Endothelial cell of umbilical vein (primary cell): ENCODE results near the gene CKS1B. TPM values are rescaled to one million over a fixed set of nuclear protein-coding genes. Genes with fewer than 3 reads are reported as not detected.

Source experiments
- BruUV-seq: library from RNA; stranded (reverse); fragments of 400-500 nt; replicated peaks from 2 replicates; lab custom pipeline; 2021; lab: Mats Ljungman, UMichigan
- CTCF ChIA-PET: fragments of 300-600, 350-600 bp; sonication (Branson Sonifier 250); formaldehyde crosslinking; loops from one replicate; lab custom pipeline; 2021; ENCODE audit warnings: antibody characterized with exemption, inconsistent platforms; lab: Charles Lee
- POLR2A ChIA-PET: fragments of 300-600, 350-600 bp; sonication (Branson Sonifier 250); formaldehyde crosslinking; loops from one replicate; lab custom pipeline; 2021; ENCODE audit warnings: antibody characterized with exemption, inconsistent platforms; lab: Charles Lee
- DNase-seq: peaks from one replicate; pipeline ENCODE4 v3.0.0-alpha.2; 2011; ENCODE audit warnings: low read depth, low spot score
- FAIRE-seq: peaks from 2 replicates; lab custom pipeline; 2011; peaks lifted over from hg19 to GRCh38; lab: Jason Lieb, UNC
- H2AFZ ChIP-seq: 2 replicates; pipeline ENCODE4 v1.6.0; 2012; ENCODE audit warnings: low read depth, low read length, control low read depth, inconsistent platforms
- H3K27ac ChIP-seq: 2 replicates; pipeline ENCODE4 v1.5.1; 2011; ENCODE audit warnings: low read depth, mild to moderate bottlenecking, control low read depth, low read length, moderate library complexity; ENCODE audit not compliant: insufficient read depth
- H3K27me3 ChIP-seq, 2 experiments: 2 replicates each; pipeline versions ENCODE4 v1.6.0 to v1.6.1; 2011; ENCODE audit warnings: low read length in 2 of 2, mixed read lengths in 1 of 2; ENCODE audit not compliant: control insufficient read depth in 2 of 2, insufficient read depth in 2 of 2
- H3K36me3 ChIP-seq, 2 experiments: 2 replicates in 1 of 2; 3 replicates in 1 of 2; pipeline ENCODE4 v1.5.1; 2011; ENCODE audit warnings: low read length in 2 of 2, mild to moderate bottlenecking in 1 of 2, moderate library complexity in 1 of 2; ENCODE audit not compliant: control insufficient read depth in 2 of 2, insufficient read depth in 2 of 2; ENCODE audit errors: extremely low read depth in 1 of 2
- H3K4me1 ChIP-seq: 3 replicates; pipeline ENCODE4 v1.5.1; 2011; ENCODE audit warnings: mild to moderate bottlenecking, low read length; ENCODE audit not compliant: control insufficient read depth, insufficient read depth; ENCODE audit errors: extremely low read depth
- H3K4me2 ChIP-seq: 2 replicates; pipeline ENCODE4 v1.6.1; 2011; ENCODE audit warnings: low read length, control low read depth, mixed read lengths; ENCODE audit not compliant: insufficient read depth
- H3K4me3 ChIP-seq, 3 experiments: fragments of 200-600 bp in 1 of 3; sonication (generic), shearing (Covaris generic) in 1 of 3; replicated peaks in 1 of 3; 2 replicates each; pipeline ENCODE4 v1.5.1; 2011 to 2016; ENCODE audit warnings: control low read depth in 3 of 3, low read length in 3 of 3, mild to moderate bottlenecking in 2 of 3, inconsistent platforms in 1 of 3, low read depth in 1 of 3, moderate library complexity in 1 of 3; ENCODE audit not compliant: insufficient read depth in 1 of 3
- H3K79me2 ChIP-seq: 2 replicates; pipeline ENCODE4 v1.6.0; 2012; ENCODE audit warnings: low read length, inconsistent platforms; ENCODE audit not compliant: control insufficient read depth, insufficient read depth
- H3K9ac ChIP-seq: replicated peaks from 2 replicates; pipeline ENCODE3; 2011; ENCODE audit warnings: low read length, control low read depth; ENCODE audit not compliant: insufficient read depth; ENCODE audit errors: extremely low read depth
- H3K9me1 ChIP-seq: replicated peaks from 3 replicates; pipeline ENCODE4 v1.6.0; 2011; ENCODE audit warnings: mild to moderate bottlenecking, low read length; ENCODE audit not compliant: control insufficient read depth, insufficient read depth; ENCODE audit errors: extremely low read depth
- H3K9me3 ChIP-seq: replicated peaks from 2 replicates; pipeline ENCODE4 v1.5.1; 2012; ENCODE audit warnings: low read length, inconsistent platforms; ENCODE audit not compliant: control insufficient read depth, insufficient read depth
- H4K20me1 ChIP-seq: replicated peaks from 2 replicates; pipeline ENCODE3; 2011; ENCODE audit warnings: mild to moderate bottlenecking, low read length; ENCODE audit not compliant: control insufficient read depth, insufficient read depth; ENCODE audit errors: extremely low read depth
- JUN ChIP-seq: IDR thresholded peaks from 2 replicates; pipeline ENCODE4 v1.6.1; 2011; ENCODE audit warnings: borderline replicate concordance, low read depth; ENCODE audit not compliant: insufficient read length, insufficient read depth
- MYC ChIP-seq: IDR thresholded peaks from one replicate; pipeline ENCODE4 v1.6.1; 2011; ENCODE audit warnings: mild to moderate bottlenecking, low read depth, low read length
- POLR2A ChIP-seq: IDR thresholded peaks from 2 replicates; pipeline ENCODE4 v1.6.1; 2012; ENCODE audit warnings: low read depth, mild to moderate bottlenecking, control low read depth, low read length
- POLR2AphosphoS5 ChIP-seq: IDR thresholded peaks from 2 replicates; pipeline ENCODE4 v1.6.1; 2012; ENCODE audit warnings: low read depth, mild to moderate bottlenecking, control low read depth, low read length, moderate library complexity; ENCODE audit not compliant: insufficient read depth
- dilution Hi-C: fragments of 300-500 bp; cut with MboI; formaldehyde crosslinking; loops from one replicate; pipeline ENCODE4 v1.15.0; 2019; ENCODE audit warnings: low sequenced_read_pairs; ENCODE audit not compliant: extremely low pct_ligation_motif_present
- intact Hi-C: fragments of 100-400 bp; cut with micrococcal nuclease; formaldehyde crosslinking; loops from one replicate; pipeline ENCODE4 v1.10.0; 2022
- polyA plus RNA-seq, 4 experiments: library from polyadenylated mRNA; depleted of rRNA in 3 of 4; stranded (reverse) in 3 of 4; unstranded in 1 of 4; fragments of >200 nt; gene quantifications; 2 replicates each; pipeline versions ENCODE4 v1.2.1 to v1.2.3, GENCODE V29; 2011 to 2012; ENCODE audit warnings: missing spikeins in 1 of 4
- total RNA-seq: library from RNA; stranded (reverse); gene quantifications from 2 replicates; pipeline ENCODE4 v1.2.3, GENCODE V29; 2021
- TF ChIP-seq, protein P1 (sequence below): IDR thresholded peaks from 2 replicates; pipeline ENCODE4 v1.6.1; 2011; ENCODE audit not compliant: insufficient read depth, insufficient read length
- TF ChIP-seq, protein P2 (sequence below), 2 donors: IDR thresholded peaks; 1 replicate in 1 of 2; 2 replicates in 1 of 2; pipeline ENCODE4 v1.5.1; 2011; ENCODE audit warnings: low read length in 2 of 2, mild to moderate bottlenecking in 2 of 2, moderate library complexity in 2 of 2, control low read depth in 1 of 2, inconsistent platforms in 1 of 2, low read depth in 1 of 2; ENCODE audit not compliant: insufficient read depth in 1 of 2; ENCODE audit errors: extremely low read depth in 1 of 2

CKS1B gene
- total and polyA plus RNA-seq, 2 donors (not counting 3 experiments of a cell fraction or from before 2014, with no cell fraction given), result 126 to 280 TPM

DNA sequence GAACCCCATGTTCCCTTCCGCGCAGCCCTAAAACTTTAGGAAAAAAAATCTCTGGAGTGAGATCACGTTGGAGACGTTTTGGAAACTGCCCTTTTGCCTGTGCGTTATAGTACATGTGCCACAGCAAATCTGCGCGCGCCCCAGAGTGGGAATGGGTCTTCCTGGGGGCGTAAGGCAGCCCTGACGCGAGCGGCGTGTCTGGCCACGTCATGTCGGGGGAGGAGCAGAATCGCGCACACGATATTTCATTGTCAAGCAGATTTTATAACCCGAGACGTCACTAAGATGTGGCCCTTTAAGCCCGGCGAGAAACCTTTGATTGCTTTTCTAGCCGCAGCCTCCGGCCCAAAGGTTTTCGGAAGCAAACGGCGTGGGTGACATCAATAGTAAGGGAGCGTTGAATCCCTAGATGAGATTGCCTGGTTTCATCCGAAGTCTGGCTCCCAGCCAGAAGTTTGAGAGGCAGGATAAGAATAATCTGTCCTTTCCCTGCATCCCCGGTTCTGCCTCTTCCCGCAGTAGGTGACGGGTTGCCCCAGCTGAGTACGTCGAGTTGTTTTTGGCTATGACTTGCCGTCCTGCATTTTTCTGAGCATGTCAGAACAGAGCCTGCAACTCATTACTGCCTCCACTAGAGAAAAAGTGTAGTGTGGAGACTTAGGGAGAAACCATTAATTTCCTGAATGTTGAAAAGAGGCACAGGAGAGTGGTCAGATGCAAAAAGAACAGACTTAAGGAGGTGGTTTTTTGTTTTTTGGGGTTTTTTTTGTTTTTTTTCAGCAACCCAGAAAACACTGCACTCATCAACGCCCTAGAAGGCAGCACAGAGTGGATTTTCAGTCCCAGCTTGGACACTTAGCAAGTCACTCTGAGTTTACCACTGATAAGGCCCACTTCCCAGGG is 37.1 kb upstream of the CKS1B start:
- H3K9me1 ChIP-seq, result no peaks in the 10 kb centered on the region
- H4K20me1 ChIP-seq, result no peaks in the 10 kb centered on the region
- H3K9me3 ChIP-seq, result no peaks in the 10 kb centered on the region
- DNase-seq, result peak; percentile 96
- H3K27ac ChIP-seq, result peak overlapping the region; percentile 92
- H3K4me2 ChIP-seq, result peak overlapping the region; percentile 74
- CTCF ChIA-PET, result interaction anchor here (0.6 to 2.6 kb wide), 24 partner anchors 8 to 378 kb away, joined by 3 to 18 read pairs (median 4); partner anchors contain the start of genes FLAD1, LENEP, PBXIP1 and PYGO2
- H2AFZ ChIP-seq, result peak overlapping the region; percentile 76
- no peak for FAIRE-seq
- dilution Hi-C loops (no loop called here), intact Hi-C loops (loop anchor here (1.0 to 2.0 kb wide), 5 partner anchors 17 to 379 kb away; partner anchors contain the start of genes CKS1B, EFNA4, UBE2Q1 and ZBTB7B)
- H3K79me2 ChIP-seq, result no peaks in the 10 kb centered on the region
- peak overlapping the region; percentile 26 to 79 (median 55) for H3K4me3 ChIP-seq
- peak; percentile 86 for TF ChIP-seq POLR2A
- TF ChIP-seq MYC, result peak; percentile 39
- peak; percentile 11 for TF ChIP-seq JUN
- TF ChIP-seq, protein P1, sequence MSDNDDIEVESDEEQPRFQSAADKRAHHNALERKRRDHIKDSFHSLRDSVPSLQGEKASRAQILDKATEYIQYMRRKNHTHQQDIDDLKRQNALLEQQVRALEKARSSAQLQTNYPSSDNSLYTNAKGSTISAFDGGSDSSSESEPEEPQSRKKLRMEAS, result no peak
- TF ChIP-seq POLR2AphosphoS5, result no peak
- TF ChIP-seq, protein P2, sequence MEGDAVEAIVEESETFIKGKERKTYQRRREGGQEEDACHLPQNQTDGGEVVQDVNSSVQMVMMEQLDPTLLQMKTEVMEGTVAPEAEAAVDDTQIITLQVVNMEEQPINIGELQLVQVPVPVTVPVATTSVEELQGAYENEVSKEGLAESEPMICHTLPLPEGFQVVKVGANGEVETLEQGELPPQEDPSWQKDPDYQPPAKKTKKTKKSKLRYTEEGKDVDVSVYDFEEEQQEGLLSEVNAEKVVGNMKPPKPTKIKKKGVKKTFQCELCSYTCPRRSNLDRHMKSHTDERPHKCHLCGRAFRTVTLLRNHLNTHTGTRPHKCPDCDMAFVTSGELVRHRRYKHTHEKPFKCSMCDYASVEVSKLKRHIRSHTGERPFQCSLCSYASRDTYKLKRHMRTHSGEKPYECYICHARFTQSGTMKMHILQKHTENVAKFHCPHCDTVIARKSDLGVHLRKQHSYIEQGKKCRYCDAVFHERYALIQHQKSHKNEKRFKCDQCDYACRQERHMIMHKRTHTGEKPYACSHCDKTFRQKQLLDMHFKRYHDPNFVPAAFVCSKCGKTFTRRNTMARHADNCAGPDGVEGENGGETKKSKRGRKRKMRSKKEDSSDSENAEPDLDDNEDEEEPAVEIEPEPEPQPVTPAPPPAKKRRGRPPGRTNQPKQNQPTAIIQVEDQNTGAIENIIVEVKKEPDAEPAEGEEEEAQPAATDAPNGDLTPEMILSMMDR (IDR thresholded peaks at IDR 0.05; ENCODE audit: extremely low read depth in 1 of 2, insufficient read depth in 1 of 2, low read depth in 1 of 2, low read length in 2 of 2), result peak in 1 of 2 donors; percentile 10
- H3K4me1 ChIP-seq, result peaks cover 8% of the 10 kb centered on the region
- H3K27me3 ChIP-seq, result no peaks in the 10 kb centered on the region
- no peaks in the 10 kb centered on the region for H3K36me3 ChIP-seq
- BruUV-seq, result TSS peak; percentile 95
- POLR2A ChIA-PET, result interaction anchor here (0.5 to 0.9 kb wide), 3 partner anchors 36 to 52 kb away, joined by 3 to 9 read pairs (median 6); no protein-coding TSS in a partner anchor
- H3K9ac ChIP-seq, result peak overlapping the region; percentile 89
